GM12878 (cell line): ENCODE measurements around the gene FAM162A. TPM values are rescaled to one million over a fixed set of nuclear protein-coding genes. Genes with fewer than 3 reads are reported as not detected.

Source experiments
- ATAC-seq: fragments of 200-7000 bp; cut with Tn5 transposase; 3 replicates; pipeline ENCODE4 v1.9.1; 2020; ENCODE audit warnings: mild to moderate bottlenecking, moderate library complexity
- BruUV-seq: library from RNA; stranded (reverse); fragments of 400-500 nt; replicated peaks from 2 replicates; lab custom pipeline; 2021; lab: Mats Ljungman, UMichigan
- CTCF ChIA-PET: fragments of 300-600 bp; sonication (Branson Sonifier 250); formaldehyde crosslinking; extraction: SDS; loops from one replicate; lab custom pipeline; 2021; ENCODE audit warnings: inconsistent platforms; lab: Yijun Ruan, JAX
- POLR2A ChIA-PET: fragments of 350-600 bp; formaldehyde crosslinking; extraction: SDS; loops from one replicate; lab custom pipeline; 2021; ENCODE audit warnings: inconsistent platforms; lab: Charles Lee
- RAD21 ChIA-PET: fragments of 300-600 bp; sonication (Branson Sonifier 250); formaldehyde crosslinking; loops from one replicate; lab custom pipeline; 2023; ENCODE audit warnings: antibody characterized with exemption; ENCODE audit not compliant: unreplicated experiment; lab: Charles Lee
- SMC1A ChIA-PET: fragments of 300-600 bp; sonication (Branson Sonifier 250); formaldehyde crosslinking; loops from one replicate; lab custom pipeline; 2023; ENCODE audit not compliant: unreplicated experiment, uncharacterized antibody; lab: Charles Lee
- DNase-seq: peaks from one replicate; pipeline ENCODE4 v3.0.0-alpha.2; 2011; ENCODE audit warnings: low read depth, low spot score
- FAIRE-seq: peaks from 3 replicates; lab custom pipeline; 2011; peaks lifted over from hg19 to GRCh38; lab: Jason Lieb, UNC
- H2AFZ ChIP-seq: 2 replicates; pipeline ENCODE4 v1.6.0; 2011; ENCODE audit warnings: low read depth, low read length, control low read depth; ENCODE audit not compliant: control insufficient read depth
- H3K27ac ChIP-seq: 2 replicates; pipeline ENCODE4 v1.5.1; 2011; ENCODE audit warnings: control low read depth; ENCODE audit not compliant: control insufficient read depth, insufficient read depth
- H3K27me3 ChIP-seq, 2 experiments: replicated peaks in 1 of 2; 2 replicates each; pipeline versions ENCODE4 v1.6.0 to v1.6.1; 2011; ENCODE audit warnings: low read length in 1 of 2; ENCODE audit not compliant: control insufficient read depth in 2 of 2, insufficient read depth in 2 of 2
- H3K36me3 ChIP-seq, 2 experiments: 2 replicates each; pipeline ENCODE4 v1.5.1; 2011; ENCODE audit warnings: low read length in 1 of 2; ENCODE audit not compliant: control insufficient read depth in 2 of 2, insufficient read depth in 2 of 2
- H3K4me1 ChIP-seq: 2 replicates; pipeline ENCODE4 v1.6.1; 2011; ENCODE audit warnings: mild to moderate bottlenecking, low read length, moderate library complexity, mixed read lengths; ENCODE audit not compliant: control insufficient read depth, insufficient read depth
- H3K4me2 ChIP-seq: 2 replicates; pipeline ENCODE4 v1.6.0; 2011; ENCODE audit warnings: control low read depth; ENCODE audit not compliant: control insufficient read depth, insufficient read depth
- H3K4me3 ChIP-seq: fragments of 200-600 bp; sonication (generic); 2 replicates; pipeline ENCODE4 v1.5.1; 2016
- H3K79me2 ChIP-seq: 2 replicates; pipeline ENCODE4 v1.6.0; 2011; ENCODE audit warnings: low read length; ENCODE audit not compliant: control insufficient read depth, insufficient read depth
- H3K9ac ChIP-seq: 2 replicates; pipeline ENCODE4 v1.8.0; 2011; ENCODE audit warnings: low read length, control low read depth, mixed read lengths; ENCODE audit not compliant: control insufficient read depth, insufficient read depth
- H3K9me3 ChIP-seq: replicated peaks from 3 replicates; pipeline ENCODE4 v1.5.1; 2011; ENCODE audit warnings: mild to moderate bottlenecking, low read length; ENCODE audit not compliant: control insufficient read depth, insufficient read depth
- H4K20me1 ChIP-seq: 2 replicates; pipeline ENCODE4 v1.6.0; 2011; ENCODE audit not compliant: control insufficient read depth, insufficient read depth
- ETV6 ChIP-seq, 2 experiments: fragments of 450-650 bp in 1 of 2; IDR thresholded peaks in 1 of 2; conservative IDR thresholded peaks in 1 of 2; 2 replicates each; pipeline ENCODE4 v1.6.1; 2014; ENCODE audit warnings: antibody characterized with exemption in 1 of 2, borderline replicate concordance in 1 of 2, low read depth in 1 of 2, mild to moderate bottlenecking in 1 of 2, moderate library complexity in 1 of 2
- HDGF ChIP-seq: fragments of 450-650 bp; IDR thresholded peaks from 2 replicates; pipeline ENCODE4 v1.6.1; 2016; ENCODE audit warnings: antibody characterized with exemption
- MTA3 ChIP-seq: IDR thresholded peaks from 2 replicates; pipeline ENCODE4 v1.6.1; 2012; ENCODE audit warnings: low read length, inconsistent platforms, borderline replicate concordance
- NFIC ChIP-seq: IDR thresholded peaks from 2 replicates; pipeline ENCODE4 v1.6.1; 2012; ENCODE audit warnings: low read depth, mild to moderate bottlenecking, inconsistent platforms, low read length, moderate library complexity
- NR2C2 ChIP-seq: IDR thresholded peaks from 2 replicates; pipeline ENCODE4 v1.6.1; 2011; ENCODE audit warnings: borderline replicate concordance, low read depth; ENCODE audit not compliant: control insufficient read depth, insufficient read length
- RFX5 ChIP-seq: IDR thresholded peaks from 2 replicates; pipeline ENCODE4 v1.6.1; 2011; ENCODE audit warnings: low read depth, low read length, improper control_type of control experiment
- STAT3 ChIP-seq: IDR thresholded peaks from 2 replicates; pipeline ENCODE4 v1.6.1; 2011; ENCODE audit warnings: low read depth, low read length, improper control_type of control experiment
- WGBS: methylation state at CpG from one replicate; pipeline ENCODE4 v1.1.6; 2016; ENCODE audit warnings: low lambda C conversion rate; ENCODE audit not compliant: insufficient replicate concordance, insufficient coverage; ENCODE audit errors: missing lambda C conversion rate; 5-methylcytosine and 5-hydroxymethylcytosine counted together
- in situ Hi-C: fragments of 300-500 bp; cut with MboI; formaldehyde crosslinking; loops from 9 replicates; pipeline ENCODE4 v1.14.3; 2018; ENCODE audit warnings: mixed read lengths
- intact Hi-C: fragments of 100-400 bp; cut with micrococcal nuclease; formaldehyde crosslinking; loops from one replicate; pipeline ENCODE4 v1.14.2; 2022; ENCODE audit not compliant: unreplicated experiment
- polyA plus RNA-seq, 11 experiments: library from polyadenylated mRNA; depleted of rRNA in 4 of 11; unstranded in 6 of 11; stranded (reverse) in 5 of 11; fragments of >200 nt; fragmentation: Nextera tagmentation in 4 of 11; fragmentation: Illumina TruSeq in 1 of 11; extraction: Ambion mirVana in 4 of 11; extraction: Trizol in 1 of 11; gene quantifications; 1 replicate in 1 of 11; 2 replicates in 10 of 11; pipeline versions ENCODE4 v1.2.1 to v1.2.3, GENCODE V29; 2011 to 2016; ENCODE audit warnings: inconsistent platforms in 2 of 11, missing spikeins in 2 of 11, low read depth in 1 of 11
- total RNA-seq, 4 experiments: library from RNA; depleted of rRNA in 3 of 4; stranded (reverse); fragments of >200 nt in 3 of 4; fragmentation: Illumina TruSeq in 1 of 4; extraction: Trizol in 1 of 4; gene quantifications; 2 replicates each; pipeline versions ENCODE4 v1.2.1 to v1.2.3, GENCODE V29; 2013 to 2021
- TF ChIP-seq, protein P1 (sequence below): IDR thresholded peaks from 2 replicates; pipeline ENCODE4 v1.6.1; 2011; ENCODE audit warnings: low read depth, mild to moderate bottlenecking, low read length, moderate library complexity, borderline replicate concordance; ENCODE audit errors: extremely low read depth
- TF ChIP-seq, protein P2 (sequence below): IDR thresholded peaks from 2 replicates; pipeline ENCODE4 v1.6.1; 2012; ENCODE audit warnings: low read depth, low read length, improper control_type of control experiment
- TF ChIP-seq, protein P3 (sequence below): fragments of 450-650 bp; IDR thresholded peaks from 2 replicates; pipeline ENCODE4 v1.6.1; 2017; ENCODE audit warnings: borderline replicate concordance

The FAM162A gene
- total and polyA plus RNA-seq, 10 of the 15 experiments (the other 5 are each of a cell fraction or from before 2014, with no cell fraction given): 59.2 to 346 (median 149) TPM

DNA sequence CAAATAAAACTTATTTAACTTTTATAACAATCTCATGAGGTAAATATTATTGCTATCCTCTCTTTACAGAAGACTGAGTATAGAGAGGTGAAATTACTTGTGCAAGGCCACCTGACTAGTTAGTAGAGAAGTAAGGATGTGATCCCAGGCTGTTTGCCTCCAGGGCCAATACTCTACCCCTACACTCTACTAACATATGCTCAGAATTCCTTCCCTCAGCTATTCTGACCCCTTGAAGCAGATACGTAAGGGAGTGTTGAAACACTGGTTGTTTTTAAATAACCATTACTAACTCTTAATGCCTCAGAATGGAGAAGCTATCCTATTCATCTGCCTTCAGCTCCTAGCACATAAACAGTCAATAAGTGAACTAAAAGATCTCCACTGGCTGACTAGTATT lies 34.8 kb upstream of the FAM162A start:
- H4K20me1 ChIP-seq: no peaks in the 10 kb centered on the region
- BruUV-seq: no TSS peak
- no peak for DNase-seq
- in situ Hi-C loops (no loop called here), intact Hi-C loops (no loop called here)
- H3K9ac ChIP-seq: no peak overlapping the region
- no peaks in the 10 kb centered on the region for H3K36me3 ChIP-seq
- no peaks in the 10 kb centered on the region for H3K79me2 ChIP-seq
- ChIA-PET CTCF (interaction anchor here (0.6 to 3.4 kb wide), 5 partner anchors 10 to 42 kb away, joined by 3 to 38 read pairs (median 7); no protein-coding TSS in a partner anchor), SMC1A (interaction anchor here (0.7 to 6.5 kb wide), 10 partner anchors 10 to 85 kb away, joined by 3 to 50 read pairs (median 4); no protein-coding TSS in a partner anchor), RAD21 (interaction anchor here (0.7 to 2.6 kb wide), 6 partner anchors 9 to 248 kb away, joined by 3 to 28 read pairs (median 4); no protein-coding TSS in a partner anchor), POLR2A (interaction anchor here (0.6 to 0.7 kb wide), 3 partner anchors 140 to 653 kb away, joined by 3 to 5 read pairs (median 4); no protein-coding TSS in a partner anchor)
- no peaks in the 10 kb centered on the region for H3K9me3 ChIP-seq
- H3K4me2 ChIP-seq: no peak overlapping the region
- H2AFZ ChIP-seq: no peak overlapping the region
- 100% methylated on average over 1 of the region's 1 CpG for WGBS
- H3K4me1 ChIP-seq: no peaks in the 10 kb centered on the region
- no peak overlapping the region for H3K27ac ChIP-seq
- ATAC-seq: no peak
- no peak overlapping the region for H3K4me3 ChIP-seq
- H3K27me3 ChIP-seq: no peaks in the 10 kb centered on the region
- no peak for FAIRE-seq
- no peak for TF ChIP-seq HDGF
- TF ChIP-seq ETV6 (conservative IDR thresholded peaks at IDR 0.05 in 1 of 2, IDR thresholded peaks at IDR 0.05 in 1 of 2; ENCODE audit: borderline replicate concordance in 1 of 2, low read depth in 1 of 2): no peak
- TF ChIP-seq, protein P1, sequence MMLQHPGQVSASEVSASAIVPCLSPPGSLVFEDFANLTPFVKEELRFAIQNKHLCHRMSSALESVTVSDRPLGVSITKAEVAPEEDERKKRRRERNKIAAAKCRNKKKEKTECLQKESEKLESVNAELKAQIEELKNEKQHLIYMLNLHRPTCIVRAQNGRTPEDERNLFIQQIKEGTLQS: no peak
- no peak for TF ChIP-seq RFX5
- no peak for TF ChIP-seq MTA3
- TF ChIP-seq, protein P2, sequence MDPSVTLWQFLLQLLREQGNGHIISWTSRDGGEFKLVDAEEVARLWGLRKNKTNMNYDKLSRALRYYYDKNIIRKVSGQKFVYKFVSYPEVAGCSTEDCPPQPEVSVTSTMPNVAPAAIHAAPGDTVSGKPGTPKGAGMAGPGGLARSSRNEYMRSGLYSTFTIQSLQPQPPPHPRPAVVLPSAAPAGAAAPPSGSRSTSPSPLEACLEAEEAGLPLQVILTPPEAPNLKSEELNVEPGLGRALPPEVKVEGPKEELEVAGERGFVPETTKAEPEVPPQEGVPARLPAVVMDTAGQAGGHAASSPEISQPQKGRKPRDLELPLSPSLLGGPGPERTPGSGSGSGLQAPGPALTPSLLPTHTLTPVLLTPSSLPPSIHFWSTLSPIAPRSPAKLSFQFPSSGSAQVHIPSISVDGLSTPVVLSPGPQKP: no peak
- no peak for TF ChIP-seq NFIC
- no peak for TF ChIP-seq NR2C2
- no peak for TF ChIP-seq STAT3
- TF ChIP-seq, protein P3, sequence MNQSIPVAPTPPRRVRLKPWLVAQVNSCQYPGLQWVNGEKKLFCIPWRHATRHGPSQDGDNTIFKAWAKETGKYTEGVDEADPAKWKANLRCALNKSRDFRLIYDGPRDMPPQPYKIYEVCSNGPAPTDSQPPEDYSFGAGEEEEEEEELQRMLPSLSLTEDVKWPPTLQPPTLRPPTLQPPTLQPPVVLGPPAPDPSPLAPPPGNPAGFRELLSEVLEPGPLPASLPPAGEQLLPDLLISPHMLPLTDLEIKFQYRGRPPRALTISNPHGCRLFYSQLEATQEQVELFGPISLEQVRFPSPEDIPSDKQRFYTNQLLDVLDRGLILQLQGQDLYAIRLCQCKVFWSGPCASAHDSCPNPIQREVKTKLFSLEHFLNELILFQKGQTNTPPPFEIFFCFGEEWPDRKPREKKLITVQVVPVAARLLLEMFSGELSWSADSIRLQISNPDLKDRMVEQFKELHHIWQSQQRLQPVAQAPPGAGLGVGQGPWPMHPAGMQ: no peak
